Measurements from ENCODE around the gene CLDN12. TPM values are rescaled to one million over a fixed set of nuclear protein-coding genes. Genes with fewer than 3 reads are reported as not detected.

CLDN12 gene
- total RNA-seq, 1 experiment from 2014 or later, result 22.5 TPM

- intact Hi-C loops (cut with micrococcal nuclease), result loop anchor here (1.0 kb wide), 1 partner anchor 100 kb away; no protein-coding TSS in a partner anchor
- peak; percentile 48 for DNase-seq (ENCODE audit: unreplicated experiment)
- Mint-ChIP-seq H3K36me3 (ENCODE audit: insufficient read depth, unreplicated experiment) (peaks cover 27% of the 10 kb centered on the region), H3K4me3 (ENCODE audit: unreplicated experiment) (no peak overlapping the region), H3K27me3 (ENCODE audit: insufficient read depth, unreplicated experiment) (no peaks in the 10 kb centered on the region), H3K27ac (ENCODE audit: low read depth, unreplicated experiment) (no peak overlapping the region), H3K4me1 (ENCODE audit: insufficient read depth, unreplicated experiment) (peaks cover 1% of the 10 kb centered on the region), H3K9me3 (ENCODE audit: unreplicated experiment) (no peaks in the 10 kb centered on the region)
- ChIA-PET CTCF (interaction anchor here (0.7 to 5.0 kb wide), 6 partner anchors 8 to 247 kb away, joined by 3 to 27 read pairs (median 4); no protein-coding TSS in a partner anchor), POLR2A (interaction anchor here (0.6 to 1.0 kb wide), 3 partner anchors 10 to 142 kb away, joined by 3 to 4 read pairs (median 4); partner anchors contain the start of gene GTPBP10)
- peak; percentile 44 for TF ChIP-seq CTCF (IDR thresholded peaks at IDR 0.05; ENCODE audit: unreplicated experiment)
- BruUV-seq (replicated peaks), result no TSS peak
Observed at GRCh38 chr7:90412458-90413184, 9.4 kb downstream of the CLDN12 start.

- Mint-ChIP-seq H3K27me3 (ENCODE audit: insufficient read depth, unreplicated experiment) (no peaks in the 10 kb centered on the region), H3K36me3 (ENCODE audit: insufficient read depth, unreplicated experiment) (peaks cover 22% of the 10 kb centered on the region), H3K4me1 (ENCODE audit: insufficient read depth, unreplicated experiment) (no peaks in the 10 kb centered on the region), H3K27ac (ENCODE audit: low read depth, unreplicated experiment) (no peak overlapping the region), H3K9me3 (ENCODE audit: unreplicated experiment) (no peaks in the 10 kb centered on the region), H3K4me3 (ENCODE audit: unreplicated experiment) (no peak overlapping the region)
- TF ChIP-seq CTCF (IDR thresholded peaks at IDR 0.05; ENCODE audit: unreplicated experiment), result no peak
- no TSS peak for BruUV-seq (replicated peaks)
- intact Hi-C loops (cut with micrococcal nuclease), result no loop called here
- no peak for DNase-seq (ENCODE audit: unreplicated experiment)
- POLR2A ChIA-PET, result interaction anchor here (1.0 kb wide), 1 partner anchor 143 kb away, joined by 4 read pairs; no protein-coding TSS in a partner anchor
- CTCF ChIA-PET, result interaction anchor here (5.0 kb wide), 1 partner anchor 14 kb away, joined by 27 read pairs; no protein-coding TSS in a partner anchor
Observed at GRCh38 chr7:90413185-90413528, 9.9 kb downstream of the CLDN12 start.

GRCh38 chr7:90421651-90422050, 18.4 kb downstream of the CLDN12 start:
- no peaks in the 10 kb centered on the region for H3K27me3 Mint-ChIP-seq (ENCODE audit: insufficient read depth, unreplicated experiment)
- no peak overlapping the region for H3K4me3 Mint-ChIP-seq (ENCODE audit: unreplicated experiment)
- ChIA-PET POLR2A (no interaction called here), CTCF (interaction anchor here (0.9 to 2.1 kb wide), 3 partner anchors 10 to 268 kb away, joined by 3 to 6 read pairs (median 6); partner anchors contain the start of gene STEAP1)
- H3K36me3 Mint-ChIP-seq (ENCODE audit: insufficient read depth, unreplicated experiment), result peaks cover under 1% of the 10 kb centered on the region
- no TSS peak for BruUV-seq (replicated peaks)
- intact Hi-C loops (cut with micrococcal nuclease), result no loop called here
- H3K27ac Mint-ChIP-seq (ENCODE audit: low read depth, unreplicated experiment), result no peak overlapping the region
- peaks cover 7% of the 10 kb centered on the region for H3K4me1 Mint-ChIP-seq (ENCODE audit: insufficient read depth, unreplicated experiment)
- no peak for DNase-seq (ENCODE audit: unreplicated experiment)
- H3K9me3 Mint-ChIP-seq (ENCODE audit: unreplicated experiment), result no peaks in the 10 kb centered on the region
- TF ChIP-seq CTCF (IDR thresholded peaks at IDR 0.05; ENCODE audit: unreplicated experiment), result no peak

- ChIA-PET CTCF (interaction anchor here (0.7 to 6.5 kb wide), 4 partner anchors 34 to 271 kb away, joined by 3 to 58 read pairs (median 4); partner anchors contain the start of gene STEAP1), POLR2A (no interaction called here)
- intact Hi-C loops (cut with micrococcal nuclease), result loop anchor here (1.0 kb wide), 1 partner anchor 78 kb away; the partner anchor contains the start of gene GTPBP10
- TF ChIP-seq CTCF (IDR thresholded peaks at IDR 0.05; ENCODE audit: unreplicated experiment), result no peak
- Mint-ChIP-seq H3K4me1 (ENCODE audit: insufficient read depth, unreplicated experiment) (peaks cover 7% of the 10 kb centered on the region), H3K4me3 (ENCODE audit: unreplicated experiment) (no peak overlapping the region), H3K9me3 (ENCODE audit: unreplicated experiment) (peaks cover 7% of the 10 kb centered on the region), H3K36me3 (ENCODE audit: insufficient read depth, unreplicated experiment) (no peaks in the 10 kb centered on the region), H3K27me3 (ENCODE audit: insufficient read depth, unreplicated experiment) (no peaks in the 10 kb centered on the region), H3K27ac (ENCODE audit: low read depth, unreplicated experiment) (no peak overlapping the region)
- DNase-seq (ENCODE audit: unreplicated experiment), result no peak
- BruUV-seq (replicated peaks), result no TSS peak
Observed at GRCh38 chr7:90424720-90425119, 21.5 kb downstream of the CLDN12 start.
